ENCODE data around the gene NANS. TPM values are rescaled to one million over a fixed set of nuclear protein-coding genes. Genes with fewer than 3 reads are reported as not detected.
"Not testable (repeated sequence)": the region's sequence is repeated elsewhere in the genome, so short reads cannot be mapped to it uniquely, and the experiment has no call there.

NANS gene
- total and polyA plus RNA-seq, 12 donors = 20.0 to 141 (median 30.9) TPM

DNA sequence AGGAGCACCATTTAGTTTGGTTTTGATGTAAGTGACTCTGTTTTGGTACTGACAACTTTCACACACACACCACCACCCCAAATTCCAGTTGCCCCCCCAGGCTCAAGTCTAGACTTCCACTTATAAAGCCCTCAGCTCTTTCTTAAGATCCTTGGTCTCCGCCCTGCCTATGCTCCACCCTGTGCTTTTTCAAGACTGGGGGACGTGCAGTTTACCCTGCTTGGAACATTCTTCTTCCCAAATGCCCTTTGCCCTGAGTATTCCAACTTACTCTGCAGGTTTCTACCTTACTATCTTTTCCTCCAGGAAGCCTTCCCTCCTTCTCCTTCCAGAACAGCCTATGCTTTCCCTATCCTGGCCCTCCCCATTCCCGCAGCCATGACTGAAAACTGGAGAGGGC, 63.9 kb downstream of the NANS start:
- H3K27ac ChIP-seq = peak overlapping the region in 3 of 10 donors; percentile 23 to 89 (median 28)

DNA sequence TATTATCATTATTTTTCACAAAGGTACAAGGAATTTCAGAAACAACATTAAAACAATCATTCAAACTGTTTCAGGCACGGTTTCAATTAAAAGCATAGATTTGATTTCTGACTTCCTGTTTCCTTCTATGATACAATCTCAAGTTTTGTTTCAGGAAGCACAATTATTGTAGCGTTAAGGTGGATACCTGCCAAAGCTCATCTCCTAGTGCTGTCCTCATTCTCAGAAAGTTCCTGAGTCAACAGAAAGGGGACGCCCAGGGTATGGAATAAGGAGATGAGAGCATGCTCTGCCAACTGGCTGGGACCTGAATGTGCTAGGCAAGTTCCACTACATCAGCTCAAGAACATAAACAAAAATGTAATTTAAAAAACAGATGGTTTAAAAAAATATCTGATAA, 64.5 kb downstream of the NANS start:
- TF ChIP-seq, protein P1, sequence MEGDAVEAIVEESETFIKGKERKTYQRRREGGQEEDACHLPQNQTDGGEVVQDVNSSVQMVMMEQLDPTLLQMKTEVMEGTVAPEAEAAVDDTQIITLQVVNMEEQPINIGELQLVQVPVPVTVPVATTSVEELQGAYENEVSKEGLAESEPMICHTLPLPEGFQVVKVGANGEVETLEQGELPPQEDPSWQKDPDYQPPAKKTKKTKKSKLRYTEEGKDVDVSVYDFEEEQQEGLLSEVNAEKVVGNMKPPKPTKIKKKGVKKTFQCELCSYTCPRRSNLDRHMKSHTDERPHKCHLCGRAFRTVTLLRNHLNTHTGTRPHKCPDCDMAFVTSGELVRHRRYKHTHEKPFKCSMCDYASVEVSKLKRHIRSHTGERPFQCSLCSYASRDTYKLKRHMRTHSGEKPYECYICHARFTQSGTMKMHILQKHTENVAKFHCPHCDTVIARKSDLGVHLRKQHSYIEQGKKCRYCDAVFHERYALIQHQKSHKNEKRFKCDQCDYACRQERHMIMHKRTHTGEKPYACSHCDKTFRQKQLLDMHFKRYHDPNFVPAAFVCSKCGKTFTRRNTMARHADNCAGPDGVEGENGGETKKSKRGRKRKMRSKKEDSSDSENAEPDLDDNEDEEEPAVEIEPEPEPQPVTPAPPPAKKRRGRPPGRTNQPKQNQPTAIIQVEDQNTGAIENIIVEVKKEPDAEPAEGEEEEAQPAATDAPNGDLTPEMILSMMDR (IDR thresholded peaks at IDR 0.05) = peak in 2 of 9 donors; percentile 15 to 24
- intact Hi-C loops (cut with DNase I) = no loop called here
- H3K27me3 ChIP-seq = peaks cover 0 to 15% (median 0%) of the 10 kb centered on the region in 7 donors
- 36 to 55% methylated on average over 3 of the region's 3 CpGs for WGBS, 2 donors
- no peak for DNase-seq
- peak overlapping the region in 1 of 10 donors; percentile 89 for H3K27ac ChIP-seq
- peaks cover 0 to 40% (median 18%) of the 10 kb centered on the region in 9 donors for H3K4me1 ChIP-seq
- H3K36me3 ChIP-seq = no peaks in the 10 kb centered on the region
- no peak overlapping the region for H3K4me3 ChIP-seq
- ATAC-seq = peak in 2 of 8 donors; percentile 35 to 51
- H3K9me3 ChIP-seq = no peaks in the 10 kb centered on the region

More for the DNA sequence above, 63.9 kb downstream of the NANS start:
- 61 to 68% methylated on average over 3 of the region's 3 CpGs for WGBS, 2 donors
- H3K9me3 ChIP-seq = no peaks in the 10 kb centered on the region
- peaks cover 0 to 15% (median 0%) of the 10 kb centered on the region in 7 donors for H3K27me3 ChIP-seq
- H3K4me1 ChIP-seq = peaks cover 0 to 40% (median 18%) of the 10 kb centered on the region in 9 donors
- no peak overlapping the region for H3K4me3 ChIP-seq
- H3K36me3 ChIP-seq = no peaks in the 10 kb centered on the region
- intact Hi-C loops (cut with DNase I) = no loop called here
- no peak for DNase-seq
- TF ChIP-seq, protein P1 (IDR thresholded peaks at IDR 0.05) = no peak
- no peak for ATAC-seq

DNA sequence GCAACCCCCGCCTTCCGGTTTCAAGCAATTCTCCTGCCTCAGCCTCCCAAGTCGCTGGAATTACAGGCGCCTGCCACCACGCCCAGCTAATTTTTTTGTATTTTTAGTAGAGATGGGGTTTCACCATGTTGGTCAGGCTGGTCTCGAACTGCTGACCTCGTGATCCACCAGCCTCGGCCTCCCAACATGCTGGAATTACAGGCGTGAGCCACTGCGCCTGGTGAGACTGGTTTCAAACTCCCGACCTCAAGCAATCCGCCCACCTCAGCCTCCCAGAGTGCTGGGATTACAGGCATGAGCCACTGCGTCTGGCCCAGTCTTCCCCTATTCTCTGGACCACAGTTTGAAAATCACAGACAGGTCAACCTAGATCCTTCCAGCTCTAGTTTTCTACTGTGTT, 67.6 kb downstream of the NANS start:
- DNase-seq; ATAC-seq; intact Hi-C loops (cut with DNase I); H3K9me3 ChIP-seq; H3K36me3 ChIP-seq; H3K4me3 ChIP-seq; H3K27ac ChIP-seq: not testable (repeated sequence)
- Histone ChIP-seq H3K4me1 (peaks cover 0 to 28% (median 13%) of the 10 kb centered on the region in 9 donors), H3K27me3 (peaks cover 0 to 12% (median 0%) of the 10 kb centered on the region in 7 donors)
- WGBS, 2 donors = 96 to 97% methylated on average over 13 of the region's 13 CpGs

DNA sequence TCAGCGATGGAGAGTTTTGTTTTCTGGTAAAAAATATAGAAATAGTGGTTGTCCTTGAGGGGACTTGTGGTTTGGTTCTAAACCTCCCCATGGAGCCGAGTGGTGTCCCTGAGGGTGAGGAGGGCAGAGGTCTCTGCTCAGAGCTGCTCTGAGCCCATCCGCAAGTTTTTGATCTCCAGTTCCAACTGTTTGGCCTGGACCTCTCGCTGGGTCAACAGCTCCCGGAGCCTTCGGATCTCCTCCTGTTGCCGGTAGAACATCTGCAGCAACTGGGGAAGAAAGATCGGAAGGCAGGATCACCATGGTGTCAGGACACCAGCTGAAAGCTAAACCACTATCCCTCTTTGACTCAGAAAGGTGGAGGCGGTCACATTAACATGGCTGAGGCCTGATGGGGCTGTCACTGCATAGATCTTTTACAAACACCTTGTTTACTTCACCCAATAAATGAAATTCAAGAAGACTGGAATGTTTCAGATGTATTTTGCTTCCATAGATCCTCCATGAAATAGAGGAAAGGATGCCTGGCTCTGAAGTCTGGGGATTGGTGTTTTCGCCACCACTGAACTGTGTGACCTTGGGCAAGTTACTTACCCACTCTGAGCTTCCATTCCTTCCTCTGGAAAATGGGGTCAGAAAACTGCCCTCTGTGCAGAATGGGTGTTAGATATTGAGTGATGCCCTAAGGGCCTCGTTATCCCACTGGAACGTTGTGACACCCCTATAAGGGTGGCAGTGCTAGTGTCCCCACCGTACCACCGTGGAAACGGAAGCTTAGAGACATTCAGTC, 68.3 kb downstream of the NANS start:
- DNase-seq (no peak), ATAC-seq (no peak)
- H3K27ac ChIP-seq = no peak overlapping the region
- H3K4me1 ChIP-seq = peaks cover 0 to 35% (median 9%) of the 10 kb centered on the region in 9 donors
- no peaks in the 10 kb centered on the region for H3K9me3 ChIP-seq
- H3K36me3 ChIP-seq = no peaks in the 10 kb centered on the region
- WGBS, 2 donors = 91 to 93% methylated on average over 15 of the region's 15 CpGs
- H3K4me3 ChIP-seq = no peak overlapping the region
- peaks cover 0 to 11% (median 0%) of the 10 kb centered on the region in 7 donors for H3K27me3 ChIP-seq
- TF ChIP-seq, protein P1 (IDR thresholded peaks at IDR 0.05) = no peak
- intact Hi-C loops (cut with DNase I) = no loop called here

DNA sequence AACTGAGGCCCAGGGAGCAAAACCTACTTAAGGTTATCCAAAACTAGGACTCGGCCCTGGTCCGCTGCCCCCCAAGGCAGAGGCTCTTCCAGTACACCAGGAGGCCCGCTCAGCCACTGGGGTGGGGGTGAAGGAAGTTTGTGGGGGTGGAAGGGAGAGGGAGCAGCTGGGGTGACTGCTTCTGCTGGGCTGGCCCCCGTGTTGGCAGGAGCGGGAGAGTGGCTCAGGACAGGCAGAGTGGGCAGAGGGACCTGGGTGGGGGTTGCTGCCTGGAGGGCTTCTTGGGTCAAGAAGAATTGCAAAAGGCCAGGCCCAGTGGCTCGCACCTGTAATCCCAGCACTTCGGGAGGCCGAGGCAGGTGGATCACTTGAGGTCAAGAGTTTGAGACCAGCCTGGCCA, 70.7 kb downstream of the NANS start:
- Histone ChIP-seq H3K4me1 (peaks cover 0 to 15% (median 0%) of the 10 kb centered on the region in 9 donors), H3K36me3 (peaks cover 0 to 1% (median 0%) of the 10 kb centered on the region in 9 donors), H3K27me3 (peaks cover 0 to 6% (median 0%) of the 10 kb centered on the region in 7 donors), H3K27ac (no peak overlapping the region), H3K4me3 (no peak overlapping the region), H3K9me3 (no peaks in the 10 kb centered on the region)
- TF ChIP-seq, protein P1 (IDR thresholded peaks at IDR 0.05) = no peak
- DNase-seq (no peak), ATAC-seq (no peak)
- intact Hi-C loops (cut with DNase I) = no loop called here
- WGBS, 2 donors = 93% methylated on average over 8 of the region's 8 CpGs

Data from heart right ventricle (tissue), 16 donors.